Measurements from ENCODE around the gene CCPG1. TPM values are rescaled to one million over a fixed set of nuclear protein-coding genes. Genes with fewer than 3 reads are reported as not detected.

CCPG1 gene, protein sequence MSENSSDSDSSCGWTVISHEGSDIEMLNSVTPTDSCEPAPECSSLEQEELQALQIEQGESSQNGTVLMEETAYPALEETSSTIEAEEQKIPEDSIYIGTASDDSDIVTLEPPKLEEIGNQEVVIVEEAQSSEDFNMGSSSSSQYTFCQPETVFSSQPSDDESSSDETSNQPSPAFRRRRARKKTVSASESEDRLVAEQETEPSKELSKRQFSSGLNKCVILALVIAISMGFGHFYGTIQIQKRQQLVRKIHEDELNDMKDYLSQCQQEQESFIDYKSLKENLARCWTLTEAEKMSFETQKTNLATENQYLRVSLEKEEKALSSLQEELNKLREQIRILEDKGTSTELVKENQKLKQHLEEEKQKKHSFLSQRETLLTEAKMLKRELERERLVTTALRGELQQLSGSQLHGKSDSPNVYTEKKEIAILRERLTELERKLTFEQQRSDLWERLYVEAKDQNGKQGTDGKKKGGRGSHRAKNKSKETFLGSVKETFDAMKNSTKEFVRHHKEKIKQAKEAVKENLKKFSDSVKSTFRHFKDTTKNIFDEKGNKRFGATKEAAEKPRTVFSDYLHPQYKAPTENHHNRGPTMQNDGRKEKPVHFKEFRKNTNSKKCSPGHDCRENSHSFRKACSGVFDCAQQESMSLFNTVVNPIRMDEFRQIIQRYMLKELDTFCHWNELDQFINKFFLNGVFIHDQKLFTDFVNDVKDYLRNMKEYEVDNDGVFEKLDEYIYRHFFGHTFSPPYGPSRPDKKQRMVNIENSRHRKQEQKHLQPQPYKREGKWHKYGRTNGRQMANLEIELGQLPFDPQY
- 30.6 to 40.6 TPM (median 38.8 TPM) in 5 replicates for total RNA-seq (2022; extraction: Qiagen RNA extraction; ENCODE audit: low read depth)

DNA sequence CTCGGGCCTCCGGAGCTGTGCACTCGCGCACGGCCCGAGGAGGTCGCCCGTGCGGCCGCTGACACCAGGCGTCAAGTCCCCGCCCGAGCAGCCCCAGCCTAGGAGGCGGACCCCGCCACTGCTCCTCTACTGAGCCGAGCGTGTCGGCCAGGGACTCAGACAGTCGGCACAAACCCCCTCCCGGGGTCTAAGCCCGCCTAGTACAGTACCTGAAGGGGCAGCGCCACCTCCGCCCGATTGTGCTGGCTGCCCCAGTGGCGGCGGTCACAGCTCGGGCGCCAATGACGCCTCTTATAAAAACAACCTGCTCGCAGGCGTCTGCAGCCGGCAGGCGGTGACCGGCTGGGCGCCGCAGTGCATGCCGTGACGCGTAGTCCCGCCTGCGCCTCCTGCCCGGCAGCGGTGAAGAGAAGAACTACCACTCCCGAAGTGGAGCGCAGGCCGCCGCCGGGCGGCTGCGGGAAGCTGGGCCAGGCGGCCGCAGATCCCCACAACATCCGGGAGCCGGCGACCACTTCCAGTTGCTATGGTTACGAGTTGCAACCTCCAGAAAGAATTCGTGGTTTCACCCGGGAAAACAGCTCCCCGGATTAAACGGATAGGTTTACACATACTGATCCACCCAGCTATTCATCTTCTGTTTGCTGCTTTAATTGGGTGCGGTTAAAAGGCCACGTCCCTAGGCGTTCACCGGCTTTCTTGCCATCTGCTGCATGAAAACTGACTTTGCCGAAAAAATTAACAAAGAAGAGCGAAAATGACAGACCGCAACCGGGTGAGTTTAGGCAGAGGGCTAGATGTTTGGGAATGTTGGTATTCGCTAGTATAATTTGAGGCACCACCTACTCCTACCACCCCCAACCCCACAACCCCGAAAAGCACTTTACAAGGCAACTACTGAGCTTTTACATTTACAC is at the start of gene CCPG1, which contains the start of gene PIERCE2:
Gene CCPG1, minus strand, starts transcription at position 348 of the 917 bp plus-strand sequence. CDS start 18,935 bp downstream, outside the sequence.
Gene PIERCE2, plus strand, starts transcription at position 484 of the 917 bp plus-strand sequence. Its CDS starts 274 bp downstream, at position 758.

DNA sequence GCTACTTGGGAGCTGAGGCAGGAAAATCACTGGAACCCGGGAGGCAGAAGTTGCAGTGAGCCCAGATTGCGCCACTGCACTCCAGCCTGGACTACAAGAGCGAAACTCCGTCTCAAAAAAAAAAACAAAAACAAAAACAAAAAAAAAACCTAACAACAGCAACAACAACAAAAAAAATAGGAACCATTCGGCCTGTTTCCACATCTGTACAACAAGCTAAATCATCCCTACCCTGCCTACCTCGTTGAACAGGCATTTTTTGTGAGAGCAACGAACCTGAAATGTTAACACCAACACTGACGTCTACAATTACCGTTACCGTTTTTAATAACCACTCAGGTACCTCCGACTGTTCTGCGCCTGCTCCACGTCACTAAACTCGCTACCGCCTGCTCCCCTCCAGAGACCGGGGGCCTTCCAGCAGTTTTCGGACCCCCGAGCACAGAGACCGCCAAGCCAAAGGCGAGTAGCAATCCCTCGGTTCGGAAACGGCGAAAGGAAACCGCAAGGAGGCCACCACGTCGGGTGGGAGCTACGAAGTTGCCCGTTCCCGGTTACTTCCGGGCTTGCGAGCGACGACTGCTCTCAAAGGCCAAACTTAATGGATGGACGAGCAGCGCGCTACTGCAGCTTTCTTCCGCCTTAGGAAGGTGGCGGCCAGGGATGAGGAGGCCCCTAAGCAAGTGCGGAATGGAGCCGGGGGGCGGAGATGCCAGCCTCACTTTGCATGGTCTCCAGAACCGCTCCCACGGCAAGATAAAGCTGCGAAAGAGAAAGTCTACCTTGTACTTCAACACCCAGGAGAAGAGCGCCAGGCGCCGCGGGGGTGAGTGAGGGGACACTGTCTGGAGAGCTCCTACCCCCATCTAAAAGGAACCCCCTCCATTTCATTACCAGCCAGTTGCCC is 89.3 kb downstream of the CCPG1 start, which contains the start of the genes PIGB and PIGBOS1:
Gene PIGB, plus strand, starts transcription at position 635 of the 907 bp plus-strand sequence. Its CDS starts 29 bp downstream, at position 664.
Gene PIGBOS1, minus strand, starts transcription at position 536 of the 907 bp plus-strand sequence. CDS start 1,331 bp downstream, outside the sequence.

Other genes with a start within 250 kb of the CCPG1 start
- 62.1 to 116 TPM (median 101 TPM) in 5 replicates for gene RSL24D1, start 211.4 kb downstream of the CCPG1 start, total RNA-seq (2022; extraction: Qiagen RNA extraction; ENCODE audit: low read depth)
- gene RAB27A, start 118.5 kb downstream of the CCPG1 start, total RNA-seq (2022; extraction: Qiagen RNA extraction; ENCODE audit: low read depth) = 7.9 to 12.1 TPM (median 10.9 TPM) in 5 replicates
- gene PIGBOS1, start 89.2 kb downstream of the CCPG1 start, total RNA-seq (2022; extraction: Qiagen RNA extraction; ENCODE audit: low read depth) = 20.8 to 33.4 TPM (median 28.2 TPM) in 5 replicates
- gene PIGB, start 89.1 kb downstream of the CCPG1 start, total RNA-seq (2022; extraction: Qiagen RNA extraction; ENCODE audit: low read depth) = 5.6 to 15.9 TPM (median 13.2 TPM) in 5 replicates
- gene PIERCE2, start 136 bp upstream of the CCPG1 start, total RNA-seq (2022; extraction: Qiagen RNA extraction; ENCODE audit: low read depth) = 1.8 to 4.8 TPM (median 4.3 TPM) in 5 replicates
- 7.6 to 9.5 TPM (median 8.0 TPM) in 5 replicates for gene DNAAF4, start 99.9 kb upstream of the CCPG1 start, total RNA-seq (2022; extraction: Qiagen RNA extraction; ENCODE audit: low read depth)
- 5.1 to 7.8 TPM (median 7.4 TPM) in 5 replicates for gene PYGO1, start 180.0 kb upstream of the CCPG1 start, total RNA-seq (2022; extraction: Qiagen RNA extraction; ENCODE audit: low read depth)

Measured in A549 treated with RU486 at 1 μM for 4 hours (cell line).